Neural crest cell (in vitro differentiated cells): ENCODE measurements around the gene DBH. TPM values are rescaled to one million over a fixed set of nuclear protein-coding genes. Genes with fewer than 3 reads are reported as not detected.

Experiments used
- DNase-seq: peaks from one replicate; pipeline ENCODE4 v3.0.0; 2021; ENCODE audit warnings: low read depth, mixed read lengths, low spot score
- H3K27ac Mint-ChIP-seq: one replicate; pipeline ENCODE4 v1.8.0; 2021; ENCODE audit warnings: mild to moderate bottlenecking, mixed read lengths; ENCODE audit not compliant: unreplicated experiment
- H3K27me3 Mint-ChIP-seq: 2 replicates; pipeline ENCODE4 v1.8.0; 2021; ENCODE audit warnings: low read depth, mild to moderate bottlenecking, mixed read lengths
- H3K36me3 Mint-ChIP-seq: 2 replicates; pipeline ENCODE4 v1.8.0; 2021; ENCODE audit warnings: low read depth, mild to moderate bottlenecking, mixed read lengths
- H3K4me1 Mint-ChIP-seq: 2 replicates; pipeline ENCODE4 v1.8.0; 2021; ENCODE audit warnings: mixed read lengths
- H3K4me3 Mint-ChIP-seq: one replicate; pipeline ENCODE4 v1.8.0; 2021; ENCODE audit warnings: mild to moderate bottlenecking, mixed read lengths
- H3K9me3 Mint-ChIP-seq: 2 replicates; pipeline ENCODE4 v1.8.0; 2021; ENCODE audit warnings: mixed read lengths
- CTCF ChIP-seq: fragments of 200-600 bp; sonication (generic); conservative IDR thresholded peaks from 2 replicates; pipeline ENCODE4 v1.5.0; 2021; ENCODE audit warnings: antibody characterized with exemption, mild to moderate bottlenecking
- total RNA-seq: library from RNA; stranded (reverse); gene quantifications from 2 replicates; pipeline ENCODE4 v1.2.1, GENCODE V29; 2021

Gene DBH
- total RNA-seq, 1 donor from 2014 or later = 0.75 TPM

GRCh38 chr9:133650026-133650425 lies 13.9 kb downstream of the DBH start:
- H3K27me3 Mint-ChIP-seq = peaks cover 10% of the 10 kb centered on the region
- H3K4me1 Mint-ChIP-seq = peaks cover 4% of the 10 kb centered on the region
- no peak for TF ChIP-seq CTCF
- no peak overlapping the region for H3K4me3 Mint-ChIP-seq
- no peak overlapping the region for H3K27ac Mint-ChIP-seq
- H3K36me3 Mint-ChIP-seq = no peaks in the 10 kb centered on the region
- no peaks in the 10 kb centered on the region for H3K9me3 Mint-ChIP-seq
- no peak for DNase-seq

- peaks cover 8% of the 10 kb centered on the region for H3K4me1 Mint-ChIP-seq
- H3K27me3 Mint-ChIP-seq = peaks cover 45% of the 10 kb centered on the region
- H3K4me3 Mint-ChIP-seq = no peak overlapping the region
- no peaks in the 10 kb centered on the region for H3K9me3 Mint-ChIP-seq
- H3K36me3 Mint-ChIP-seq = no peaks in the 10 kb centered on the region
- no peak overlapping the region for H3K27ac Mint-ChIP-seq
- no peak for DNase-seq
- no peak for TF ChIP-seq CTCF
Observed at GRCh38 chr9:133653638-133654037, 17.5 kb downstream of the DBH start.

GRCh38 chr9:133654736-133655657 lies 18.8 kb downstream of the DBH start:
- Mint-ChIP-seq H3K4me3 (no peak overlapping the region), H3K27me3 (peaks cover 59% of the 10 kb centered on the region), H3K36me3 (no peaks in the 10 kb centered on the region), H3K9me3 (no peaks in the 10 kb centered on the region), H3K4me1 (peaks cover 9% of the 10 kb centered on the region), H3K27ac (no peak overlapping the region)
- no peak for TF ChIP-seq CTCF
- DNase-seq = no peak

- Mint-ChIP-seq H3K36me3 (no peaks in the 10 kb centered on the region), H3K9me3 (no peaks in the 10 kb centered on the region), H3K27me3 (peaks cover 62% of the 10 kb centered on the region), H3K4me1 (peaks cover 9% of the 10 kb centered on the region), H3K27ac (no peak overlapping the region), H3K4me3 (no peak overlapping the region)
- no peak for DNase-seq
- TF ChIP-seq CTCF = no peak
Observed at GRCh38 chr9:133655701-133656100, 19.5 kb downstream of the DBH start.

- Mint-ChIP-seq H3K4me3 (no peak overlapping the region), H3K27ac (no peak overlapping the region), H3K4me1 (peaks cover 9% of the 10 kb centered on the region), H3K9me3 (no peaks in the 10 kb centered on the region), H3K36me3 (no peaks in the 10 kb centered on the region), H3K27me3 (peaks cover 62% of the 10 kb centered on the region)
- no peak for TF ChIP-seq CTCF
- DNase-seq = no peak
Observed at GRCh38 chr9:133656211-133657119, 20.3 kb downstream of the DBH start.
